Kidney glomerular epithelial cell (primary cell): Measurements from ENCODE around the gene KREMEN1.

Source experiments
- DNase-seq: peaks from one replicate; lab custom pipeline; 2025; lab: John Stamatoyannopoulos, UW

Gene KREMEN1

GRCh38 chr22:29128891-29129807, 56.3 kb downstream of the KREMEN1 start:
- DNase-seq, result no peak

GRCh38 chr22:29129808-29130140, 56.9 kb downstream of the KREMEN1 start:
- DNase-seq, result no peak

DNA sequence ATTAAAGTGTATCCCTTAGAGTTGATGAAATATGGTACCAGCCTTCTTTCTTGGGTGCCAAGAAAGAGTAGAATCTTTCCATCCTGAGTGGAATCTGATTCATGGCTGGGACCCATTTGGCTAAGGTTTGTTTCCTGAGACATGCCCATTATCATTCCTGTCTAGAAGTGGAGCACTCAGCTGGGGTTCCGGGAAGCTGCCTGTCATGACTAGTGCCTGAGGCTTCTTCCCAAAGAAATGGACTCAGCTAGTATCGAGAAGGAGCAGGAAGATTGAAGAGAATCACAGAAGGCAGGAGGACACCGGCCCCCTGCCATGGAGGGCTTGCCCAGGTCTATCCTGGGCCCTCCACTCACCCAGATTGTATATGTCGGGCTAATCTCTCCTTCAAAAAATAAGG, 57.6 kb downstream of the KREMEN1 start:
- no peak for DNase-seq

DNA sequence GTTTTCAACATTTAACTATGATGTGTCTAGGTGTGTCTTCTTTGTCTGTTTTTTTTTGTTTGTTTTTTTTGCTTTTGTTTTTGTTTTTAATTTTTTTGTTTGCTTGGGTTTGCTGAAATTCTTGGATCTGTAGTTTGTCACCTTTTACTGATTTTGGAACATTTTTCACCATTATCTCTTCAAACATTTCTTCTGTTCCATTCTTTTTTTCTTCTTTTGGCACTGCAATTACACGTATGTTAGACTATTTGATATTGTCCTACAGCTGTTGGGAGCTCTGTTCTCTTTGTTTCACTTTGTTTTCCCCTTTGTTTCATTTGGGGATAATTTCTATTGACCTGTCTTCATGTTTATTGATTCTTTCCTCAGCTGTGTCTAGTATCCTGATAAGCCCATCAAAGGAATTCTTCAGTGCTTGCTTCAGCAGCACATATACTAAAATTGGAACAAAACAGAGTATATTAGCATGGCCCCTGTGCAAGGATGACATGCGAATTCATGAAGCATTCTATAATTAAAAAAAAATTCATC, 60.8 kb downstream of the KREMEN1 start:
- no peak for DNase-seq

- no peak for DNase-seq
These were observed 61.6 kb downstream of the KREMEN1 start for GRCh38 chr22:29134448-29134847.

- DNase-seq, result no peak
These were observed 64.2 kb downstream of the KREMEN1 start for GRCh38 chr22:29136782-29137700.

- no peak for DNase-seq
These were observed 65.9 kb downstream of the KREMEN1 start for GRCh38 chr22:29138556-29139305.

- DNase-seq, result no peak
These were observed 67.3 kb downstream of the KREMEN1 start for GRCh38 chr22:29139965-29140782.

- no peak for DNase-seq
These were observed 68.3 kb downstream of the KREMEN1 start for GRCh38 chr22:29141078-29141688.

GRCh38 chr22:29142116-29142515, 69.3 kb downstream of the KREMEN1 start:
- no peak for DNase-seq

DNA sequence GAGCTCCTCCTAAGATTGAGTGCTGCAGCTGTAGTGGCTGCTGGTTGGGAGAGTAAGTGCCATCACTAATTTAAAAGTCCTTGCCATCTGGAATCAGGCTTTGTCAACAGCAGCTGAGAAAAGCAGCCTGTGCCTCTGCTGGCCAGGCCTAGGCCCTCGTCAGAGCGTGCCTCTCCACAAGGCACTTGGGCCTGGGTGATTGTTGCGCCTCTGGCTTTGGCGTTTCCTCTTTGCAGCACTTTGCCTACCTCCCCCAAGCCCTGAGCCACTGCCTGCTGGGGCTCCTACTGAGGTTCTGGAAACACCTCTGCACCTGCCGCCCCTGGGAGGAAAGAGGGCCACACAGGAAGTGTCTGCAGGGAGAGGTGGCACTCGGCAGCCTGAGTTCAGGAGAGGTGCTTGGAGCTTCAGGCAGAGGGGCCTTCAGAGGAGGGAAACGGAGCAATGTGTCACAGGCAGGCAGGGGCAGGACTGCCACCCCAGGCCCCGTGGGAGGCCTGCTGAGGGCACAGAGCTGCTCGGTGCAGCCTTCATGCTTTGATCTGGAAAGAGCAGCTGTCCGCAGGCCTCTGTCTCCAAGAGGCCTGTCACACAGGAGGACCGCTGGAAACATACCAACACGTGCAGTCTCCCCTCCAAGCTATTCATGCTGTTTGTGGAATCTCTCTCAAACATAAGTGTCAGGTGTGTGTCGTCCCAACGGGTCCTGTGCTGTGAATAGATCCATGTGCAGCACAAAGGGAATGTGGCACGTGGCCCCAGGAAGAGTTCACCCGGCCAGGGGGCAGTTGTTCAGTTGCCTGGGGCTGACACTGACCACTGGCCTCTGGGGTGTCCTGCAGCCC, 71.3 kb downstream of the KREMEN1 start:
- no peak for DNase-seq

GRCh38 chr22:29144786-29145160, 71.9 kb downstream of the KREMEN1 start:
- DNase-seq, result no peak

- DNase-seq, result no peak
These were observed 72.7 kb downstream of the KREMEN1 start for GRCh38 chr22:29145321-29146072.

- DNase-seq, result no peak
These were observed 73.3 kb downstream of the KREMEN1 start for GRCh38 chr22:29146091-29146560.

GRCh38 chr22:29146771-29147170, 73.9 kb downstream of the KREMEN1 start:
- DNase-seq, result no peak

DNA sequence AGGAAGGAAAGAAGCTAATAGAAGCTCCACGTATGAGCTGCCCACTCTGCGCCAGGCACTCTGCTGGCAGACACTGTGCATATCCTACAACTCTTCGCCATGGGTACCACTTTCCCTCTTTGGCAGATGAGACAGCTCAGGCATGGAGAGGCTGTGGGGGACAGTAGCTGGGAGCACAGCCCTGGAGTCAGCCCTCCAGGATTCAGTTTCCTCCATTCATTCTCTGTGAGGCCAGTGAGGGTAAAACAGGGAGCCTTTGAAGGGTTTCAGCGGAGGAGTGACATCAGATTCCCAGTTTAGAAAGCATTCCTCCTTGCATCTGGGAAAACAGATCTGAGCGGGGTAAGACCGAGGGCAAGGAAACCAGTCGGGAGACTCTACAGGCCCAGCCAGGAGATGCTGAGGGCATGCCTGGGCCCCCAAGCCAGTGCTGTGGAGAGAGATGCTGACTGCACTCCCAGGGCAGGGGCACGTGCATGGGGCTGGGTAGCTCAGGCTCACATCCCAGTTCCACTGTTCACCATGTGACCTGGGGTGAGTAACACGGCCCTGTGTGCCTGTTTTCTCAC, 74.6 kb downstream of the KREMEN1 start:
- no peak for DNase-seq

- no peak for DNase-seq
These were observed 75.2 kb downstream of the KREMEN1 start for GRCh38 chr22:29148036-29148435.

- DNase-seq, result no peak
These were observed 76.0 kb downstream of the KREMEN1 start for GRCh38 chr22:29148826-29149225.
